22Rv1 (cell line): ENCODE results near the gene MS4A4E.

ENCODE experiments used
- ZFX ChIP-seq: fragments of 450-650 bp; IDR thresholded peaks from 2 replicates; pipeline ENCODE4 v1.6.1; 2017; ENCODE audit warnings: antibody characterized with exemption, borderline replicate concordance
- TF ChIP-seq, protein P1 (sequence below): fragments of 450-650 bp; IDR thresholded peaks from 2 replicates; pipeline ENCODE4 v1.5.1; 2017; ENCODE audit warnings: mild to moderate bottlenecking

DNA sequence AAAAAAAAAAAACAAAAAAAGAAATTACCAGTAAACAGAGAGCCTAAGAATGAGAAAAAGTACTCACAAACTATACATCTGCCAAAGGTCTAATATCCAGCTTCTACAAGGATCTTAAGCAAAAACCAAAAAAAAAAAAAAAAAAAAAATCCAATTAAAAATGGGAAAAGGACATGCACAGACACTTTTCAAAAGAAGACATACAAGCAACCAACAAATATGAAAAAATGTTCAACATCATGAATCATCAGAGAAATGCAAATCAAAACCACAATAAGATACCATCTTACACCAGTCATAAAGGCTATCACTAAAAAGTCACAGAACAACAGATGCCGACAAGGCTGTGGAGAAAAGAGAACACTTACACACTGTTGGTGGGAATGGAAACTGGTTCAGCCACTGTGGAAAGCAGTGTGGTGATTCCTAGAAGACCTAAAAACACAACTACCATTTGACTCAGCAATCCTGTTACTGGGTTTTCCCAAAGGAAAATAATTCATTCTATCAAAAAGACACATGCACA lies 78.3 kb downstream of the MS4A4E start:
- TF ChIP-seq, protein P1, sequence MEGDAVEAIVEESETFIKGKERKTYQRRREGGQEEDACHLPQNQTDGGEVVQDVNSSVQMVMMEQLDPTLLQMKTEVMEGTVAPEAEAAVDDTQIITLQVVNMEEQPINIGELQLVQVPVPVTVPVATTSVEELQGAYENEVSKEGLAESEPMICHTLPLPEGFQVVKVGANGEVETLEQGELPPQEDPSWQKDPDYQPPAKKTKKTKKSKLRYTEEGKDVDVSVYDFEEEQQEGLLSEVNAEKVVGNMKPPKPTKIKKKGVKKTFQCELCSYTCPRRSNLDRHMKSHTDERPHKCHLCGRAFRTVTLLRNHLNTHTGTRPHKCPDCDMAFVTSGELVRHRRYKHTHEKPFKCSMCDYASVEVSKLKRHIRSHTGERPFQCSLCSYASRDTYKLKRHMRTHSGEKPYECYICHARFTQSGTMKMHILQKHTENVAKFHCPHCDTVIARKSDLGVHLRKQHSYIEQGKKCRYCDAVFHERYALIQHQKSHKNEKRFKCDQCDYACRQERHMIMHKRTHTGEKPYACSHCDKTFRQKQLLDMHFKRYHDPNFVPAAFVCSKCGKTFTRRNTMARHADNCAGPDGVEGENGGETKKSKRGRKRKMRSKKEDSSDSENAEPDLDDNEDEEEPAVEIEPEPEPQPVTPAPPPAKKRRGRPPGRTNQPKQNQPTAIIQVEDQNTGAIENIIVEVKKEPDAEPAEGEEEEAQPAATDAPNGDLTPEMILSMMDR, result no peak
- no peak for TF ChIP-seq ZFX
